Hepatic stellate cell (primary cell): ENCODE results near the gene MIX23.

Experiments
- DNase-seq: peaks from one replicate; pipeline ENCODE4 v3.0.0; 2011; ENCODE audit warnings: low spot score

The MIX23 gene

DNA sequence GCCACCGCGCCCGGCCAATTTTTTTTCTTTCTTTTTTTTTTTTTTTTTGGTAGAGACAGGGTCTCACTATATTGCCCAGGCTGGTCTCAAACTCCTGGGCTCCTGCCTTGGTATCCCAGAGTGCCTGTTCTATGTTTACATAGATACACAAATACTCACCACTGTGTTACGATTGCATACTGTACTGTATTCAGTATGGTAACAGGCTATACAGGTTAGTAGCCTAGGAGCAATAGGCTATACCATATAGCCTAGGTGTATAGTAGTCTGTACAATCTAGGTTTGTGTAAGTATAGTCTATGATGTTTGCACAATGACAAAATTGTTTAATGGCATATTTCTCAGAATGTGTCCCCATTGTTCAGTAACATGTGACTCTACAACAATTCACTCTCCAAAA lies 31.4 kb downstream of the MIX23 start:
- no peak for DNase-seq

GRCh38 chr3:122350814-122351418 lies 32.1 kb downstream of the MIX23 start:
- DNase-seq = no peak

DNA sequence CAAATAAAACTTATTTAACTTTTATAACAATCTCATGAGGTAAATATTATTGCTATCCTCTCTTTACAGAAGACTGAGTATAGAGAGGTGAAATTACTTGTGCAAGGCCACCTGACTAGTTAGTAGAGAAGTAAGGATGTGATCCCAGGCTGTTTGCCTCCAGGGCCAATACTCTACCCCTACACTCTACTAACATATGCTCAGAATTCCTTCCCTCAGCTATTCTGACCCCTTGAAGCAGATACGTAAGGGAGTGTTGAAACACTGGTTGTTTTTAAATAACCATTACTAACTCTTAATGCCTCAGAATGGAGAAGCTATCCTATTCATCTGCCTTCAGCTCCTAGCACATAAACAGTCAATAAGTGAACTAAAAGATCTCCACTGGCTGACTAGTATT lies 33.9 kb downstream of the MIX23 start:
- no peak for DNase-seq

GRCh38 chr3:122343654-122344053 lies 39.4 kb downstream of the MIX23 start:
- DNase-seq = no peak

- DNase-seq = no peak
These were observed 40.2 kb downstream of the MIX23 start for GRCh38 chr3:122342803-122343202.

GRCh38 chr3:122332551-122332950 lies 50.5 kb downstream of the MIX23 start:
- DNase-seq = no peak

DNA sequence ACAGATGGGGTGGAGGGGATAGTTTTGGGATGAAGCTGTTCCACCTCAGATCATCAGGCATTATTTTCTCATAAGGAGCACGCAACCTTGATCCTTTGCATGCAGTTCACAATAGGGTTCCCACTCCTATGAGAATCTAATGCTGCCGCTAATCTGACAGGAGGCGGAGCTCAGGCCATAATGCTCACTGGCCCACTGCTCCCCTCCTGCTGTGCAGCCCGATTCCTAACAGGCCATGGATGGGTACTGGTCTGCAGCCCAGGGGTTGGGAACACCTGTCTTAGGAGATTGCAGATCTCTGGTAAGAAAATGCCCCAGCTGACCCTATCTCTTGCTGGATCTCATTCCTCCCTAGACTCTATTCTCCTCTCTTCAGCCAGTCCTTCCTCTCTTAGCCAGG lies 51.1 kb downstream of the MIX23 start:
- no peak for DNase-seq

DNA sequence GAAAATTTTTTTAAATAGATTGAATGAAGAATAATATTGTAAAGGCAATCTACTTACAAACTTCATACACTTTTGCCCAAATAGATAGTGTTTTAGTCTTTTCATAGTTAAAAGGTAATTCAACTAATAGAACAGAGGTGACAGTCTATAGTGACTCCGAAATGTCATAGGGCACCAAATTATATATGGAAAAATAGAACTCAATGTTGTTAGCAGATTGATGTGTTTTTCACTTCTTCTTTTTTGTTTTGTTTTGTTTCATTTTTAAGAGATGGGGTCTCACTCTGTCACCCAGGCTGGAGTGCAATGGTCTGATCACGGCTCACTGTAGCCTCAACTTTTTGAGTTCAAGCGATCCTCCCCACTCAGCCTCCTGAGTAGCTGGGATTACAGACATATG lies 57.3 kb downstream of the MIX23 start:
- no peak for DNase-seq

DNA sequence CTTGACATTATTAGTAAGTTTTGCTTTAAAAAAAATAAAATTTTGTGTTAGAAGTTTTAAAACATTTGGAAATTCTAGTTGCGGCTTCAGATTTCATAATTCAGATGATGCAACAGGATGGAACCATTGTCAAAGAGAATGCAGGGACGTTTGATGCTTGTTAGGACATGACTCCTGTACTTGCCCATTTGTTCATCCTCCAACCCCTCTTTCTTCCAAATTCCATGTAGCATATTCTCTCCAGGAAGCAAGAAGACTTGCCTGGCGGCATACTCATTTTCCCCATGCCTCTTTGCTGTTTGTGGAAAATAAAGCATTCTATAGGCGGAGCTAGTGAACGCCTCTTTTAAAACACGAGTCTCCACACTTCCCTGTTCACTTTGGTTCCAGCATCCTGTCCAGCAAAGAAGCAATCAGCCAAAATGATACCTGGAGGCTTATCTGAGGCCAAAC lies 58.1 kb downstream of the MIX23 start, which contains the start of gene CSTA:
TSS of gene CSTA (plus strand) at position 378 of the 453 bp plus-strand sequence. CDS start at position 423, 45 bp downstream.
- DNase-seq = no peak

- DNase-seq = no peak
These were observed 60.6 kb downstream of the MIX23 start for GRCh38 chr3:122322095-122323075.

DNA sequence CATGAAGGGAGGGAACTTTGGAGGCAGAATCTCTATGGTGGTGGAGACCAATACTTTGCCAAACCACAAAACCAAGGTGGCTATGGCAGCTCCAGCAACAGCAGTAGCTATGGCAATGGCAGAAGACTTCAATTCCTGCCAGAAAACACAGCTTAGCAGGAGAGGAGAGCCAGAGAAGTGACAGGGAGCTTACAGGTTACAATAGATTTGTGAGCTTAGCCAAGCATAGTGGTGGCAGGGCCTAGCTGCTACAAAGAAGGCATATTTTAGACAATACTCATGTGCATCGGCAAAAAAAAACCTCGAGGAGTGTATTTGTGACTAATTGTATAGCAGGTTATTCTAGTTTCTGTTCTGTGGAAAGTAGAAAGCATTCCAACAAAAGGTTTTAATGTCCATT lies 64.4 kb downstream of the MIX23 start:
- no peak for DNase-seq

DNA sequence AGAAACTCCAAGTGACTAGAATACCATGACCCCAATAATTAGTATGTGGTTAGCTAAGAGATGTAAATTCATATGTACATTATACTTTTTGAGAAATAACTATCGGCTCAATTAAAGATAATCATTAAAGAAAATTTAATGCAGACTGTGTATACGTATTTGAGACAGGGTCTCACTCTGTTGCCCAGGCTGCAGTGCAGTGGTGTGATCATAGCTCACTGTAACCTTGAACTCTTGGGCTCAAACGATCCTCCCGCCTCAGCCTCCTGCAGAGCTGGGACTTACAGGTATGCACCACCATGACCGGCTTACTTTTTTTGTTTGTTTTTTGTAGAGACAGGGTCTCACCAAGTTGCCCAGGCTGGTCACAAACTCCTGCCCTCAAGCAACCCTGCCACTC lies 66.7 kb downstream of the MIX23 start:
- DNase-seq = no peak

GRCh38 chr3:122315619-122316018 lies 67.4 kb downstream of the MIX23 start:
- DNase-seq = no peak

DNA sequence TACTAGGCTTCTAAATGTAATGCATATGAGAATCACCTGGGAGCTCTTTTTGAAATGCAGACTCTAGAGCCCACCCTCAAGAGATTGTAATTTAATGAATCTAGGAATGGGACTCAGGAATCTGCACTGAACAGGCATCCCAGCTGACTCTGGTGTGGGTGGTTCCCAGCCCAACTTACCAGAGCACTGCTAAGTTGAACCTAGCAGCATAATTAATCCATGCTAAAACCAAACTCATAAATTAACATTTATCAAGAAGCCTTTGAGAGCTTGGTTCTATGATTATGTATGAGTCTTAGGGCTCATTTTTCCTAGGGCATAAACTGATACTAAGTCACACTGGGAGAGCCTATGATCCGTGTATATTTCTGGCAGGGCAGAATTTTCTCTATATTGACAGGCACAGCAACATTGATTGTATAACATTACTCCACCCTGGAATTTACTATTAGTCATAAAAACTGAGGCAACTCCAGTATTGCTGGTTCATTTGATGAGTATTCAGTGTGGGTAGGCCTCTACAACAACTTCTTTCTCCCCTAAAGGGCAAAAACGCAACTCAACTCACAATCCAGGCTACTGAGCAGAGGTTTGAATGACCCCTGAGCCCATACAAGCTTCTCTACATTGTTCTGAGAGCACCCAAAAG lies 68.7 kb downstream of the MIX23 start:
- DNase-seq = no peak

- no peak for DNase-seq
These were observed 69.8 kb downstream of the MIX23 start for GRCh38 chr3:122313281-122313680.

DNA sequence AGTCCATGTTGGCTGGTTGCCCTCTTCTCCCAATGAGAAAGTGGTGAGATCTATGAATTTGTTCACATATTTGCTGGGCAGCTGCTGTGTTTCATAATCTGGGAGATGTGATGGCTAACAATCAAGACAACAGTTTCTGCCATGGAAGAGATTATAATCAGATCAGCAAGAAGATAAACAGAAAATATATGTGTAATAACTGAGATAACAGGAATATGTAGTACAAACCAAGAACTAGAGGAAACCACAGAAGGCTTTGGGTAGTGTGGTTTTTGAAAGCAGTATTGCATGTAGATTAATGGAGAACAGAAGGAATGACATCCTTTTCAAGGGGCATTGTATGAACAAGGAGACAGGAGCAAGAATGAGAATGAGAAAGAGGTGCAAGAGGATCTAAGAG lies 70.2 kb downstream of the MIX23 start:
- DNase-seq = no peak

DNA sequence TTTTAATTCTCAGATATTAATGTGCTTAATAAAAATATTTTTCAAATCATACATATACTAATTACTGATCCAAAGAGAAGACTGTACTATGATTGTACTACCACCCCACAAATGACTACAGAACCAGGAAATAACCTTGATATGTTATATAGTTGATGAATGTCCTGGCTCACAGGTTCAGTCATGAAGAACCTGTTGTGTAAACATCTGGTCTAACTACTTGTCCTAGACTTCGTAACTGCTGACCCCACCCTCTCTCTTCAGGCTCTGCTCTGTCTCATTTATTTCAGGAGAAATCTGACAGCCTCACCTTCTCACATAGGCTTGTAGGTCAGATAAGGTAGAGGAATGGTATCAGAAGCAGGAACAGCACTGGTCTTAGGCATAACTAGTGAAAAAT lies 72.7 kb downstream of the MIX23 start:
- DNase-seq = no peak
